Right renal cortex interstitium (tissue), 3 donors: ENCODE data around the gene PRR35. TPM values are rescaled to one million over a fixed set of nuclear protein-coding genes. Genes with fewer than 3 reads are reported as not detected.

Source experiments
- DNase-seq, 3 donors: peaks; one replicate each; pipeline ENCODE4 v3.0.0-alpha.2; 2013; ENCODE audit warnings: low read depth in 3 of 3, low spot score in 2 of 3
- polyA plus RNA-seq, 3 donors: library from polyadenylated mRNA; unstranded; fragments of 120-200 nt; gene quantifications; one replicate each; pipeline ENCODE4 v1.2.1, GENCODE V29; 2013; ENCODE audit not compliant: insufficient read length in 3 of 3

Gene PRR35
- polyA plus RNA-seq, result 1 to 10 TPM; 7.4 to 8.6 (median 7.5) TPM

- DNase-seq, result no peak
Measured at GRCh38 chr16:560204-560700, at the start of gene PRR35. PRR35 (plus strand) TSS chr16:560394; CDS start chr16:563295, 2,901 bp downstream.

- no peak for DNase-seq
Measured at GRCh38 chr16:512802-513201, 47.4 kb upstream of the PRR35 start.

GRCh38 chr16:513950-514349, 46.2 kb upstream of the PRR35 start:
- no peak for DNase-seq

DNA sequence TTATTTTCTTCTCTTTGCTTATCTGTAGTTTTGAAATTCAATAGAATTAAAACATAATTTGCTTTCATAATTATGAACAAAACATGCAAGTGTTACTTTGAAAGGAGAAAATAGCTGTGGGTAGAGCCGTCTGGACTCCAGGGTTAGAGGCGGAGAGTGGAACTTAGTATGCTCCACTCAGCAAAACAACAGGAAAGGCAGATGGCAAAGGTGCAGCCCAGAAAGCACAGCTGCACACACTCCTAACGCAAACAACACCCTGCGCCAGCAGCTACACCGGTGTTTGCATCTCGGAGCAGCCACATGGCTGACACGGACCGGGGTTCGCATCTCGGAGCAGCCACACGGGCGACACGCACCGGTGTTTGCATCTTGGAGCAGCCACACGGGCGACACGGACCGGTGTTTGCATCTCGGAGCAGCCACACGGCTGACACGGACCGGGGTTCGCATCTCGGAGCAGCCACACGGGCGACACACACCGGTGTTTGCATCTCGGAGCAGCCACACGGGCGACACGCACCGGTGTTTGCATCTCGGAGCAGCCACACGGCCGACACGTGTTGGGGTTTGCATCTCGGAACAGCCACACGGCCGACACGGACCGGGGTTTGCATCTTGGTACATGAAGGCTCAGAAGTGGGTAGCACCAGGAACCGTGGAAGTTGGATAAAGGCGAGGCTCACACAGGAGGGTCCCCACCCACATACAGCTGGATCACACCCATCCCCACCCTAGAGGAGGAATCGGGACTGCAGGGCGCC, 44.8 kb upstream of the PRR35 start:
- DNase-seq, result no peak

DNA sequence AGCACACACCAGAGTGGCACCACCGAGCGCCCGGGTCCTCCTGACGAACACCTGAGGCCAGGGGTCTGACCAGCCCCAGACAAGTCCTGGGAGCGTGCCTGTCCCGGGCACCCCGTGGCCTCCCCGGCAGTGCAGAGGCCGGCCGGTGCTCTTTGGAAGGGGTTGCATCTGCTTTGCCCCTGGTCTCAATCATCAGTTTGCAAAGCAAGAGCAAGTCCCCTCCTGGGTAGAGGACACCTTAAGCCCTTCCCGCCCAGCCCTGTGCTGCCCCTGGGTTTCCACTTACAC, 44.3 kb upstream of the PRR35 start:
- no peak for DNase-seq

DNA sequence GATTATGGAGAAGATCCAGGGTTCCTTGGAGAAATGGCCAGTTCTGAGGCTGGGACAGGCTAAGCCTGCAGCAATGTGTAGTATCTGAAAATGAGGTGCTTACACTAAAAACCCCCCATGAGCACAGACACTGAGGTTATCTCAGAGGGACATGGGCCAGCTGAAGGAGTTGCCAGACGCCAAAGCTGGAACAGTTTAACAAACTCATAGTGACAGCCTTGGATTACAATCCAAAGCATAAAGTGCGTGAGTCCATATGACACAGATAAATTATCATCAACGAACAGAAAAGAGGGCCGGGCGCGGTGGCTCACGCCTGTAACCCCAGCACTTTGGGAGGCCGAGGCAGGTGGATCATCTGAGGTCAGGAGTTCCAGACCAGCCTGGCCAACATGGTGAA, 43.9 kb upstream of the PRR35 start:
- DNase-seq, result no peak

DNA sequence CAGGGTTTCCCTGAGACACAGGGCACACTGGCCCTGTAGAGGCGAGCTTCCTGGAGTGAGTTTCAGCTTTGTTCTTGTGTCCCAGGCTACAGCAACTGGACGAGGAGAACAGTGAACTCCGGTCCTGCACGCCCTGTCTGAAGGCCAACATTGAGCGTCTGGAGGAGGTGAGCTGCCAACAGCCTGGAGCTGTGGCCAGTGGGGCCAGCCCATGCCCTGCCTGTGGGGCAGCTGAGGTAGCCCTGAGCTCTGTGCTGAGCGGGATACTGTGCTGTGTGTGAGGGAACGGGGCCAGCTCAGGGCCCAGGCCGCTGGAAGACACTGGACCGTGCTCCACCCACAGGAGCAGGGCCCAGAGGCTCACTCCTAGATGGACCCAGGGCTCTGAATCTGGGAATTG, 41.3 kb upstream of the PRR35 start:
- no peak for DNase-seq

DNA sequence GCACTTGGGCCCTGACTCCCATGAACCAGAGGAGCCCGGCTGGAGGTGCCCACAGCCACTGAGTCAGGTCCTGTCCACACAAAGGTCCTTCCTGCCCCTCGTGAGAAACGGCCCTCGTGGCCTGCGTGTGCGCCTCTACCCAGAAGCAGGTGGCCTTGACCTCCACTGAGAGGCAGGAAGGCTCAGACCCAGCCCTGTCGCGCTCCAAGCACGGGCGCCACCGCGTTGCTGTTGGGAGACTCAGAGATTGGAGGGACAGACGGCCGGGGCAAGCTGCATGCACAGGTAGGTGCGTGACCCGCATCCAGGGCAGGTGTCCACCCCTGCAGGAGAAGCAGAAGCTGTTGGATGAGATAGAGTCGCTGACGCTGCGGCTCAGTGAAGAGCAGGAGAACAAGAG, 40.8 kb upstream of the PRR35 start:
- DNase-seq, result no peak

- DNase-seq, result no peak
Measured at GRCh38 chr16:519841-520687, 40.1 kb upstream of the PRR35 start.

- no peak for DNase-seq
Measured at GRCh38 chr16:520847-521246, 39.3 kb upstream of the PRR35 start.

- no peak for DNase-seq
Measured at GRCh38 chr16:521381-522210, 38.6 kb upstream of the PRR35 start.

- no peak for DNase-seq
Measured at GRCh38 chr16:522320-523096, 37.7 kb upstream of the PRR35 start.

- DNase-seq, result no peak
Measured at GRCh38 chr16:523097-523741, 37.0 kb upstream of the PRR35 start.

GRCh38 chr16:524274-525040, 35.7 kb upstream of the PRR35 start:
- DNase-seq, result no peak

GRCh38 chr16:525123-525519, 35.1 kb upstream of the PRR35 start:
- no peak for DNase-seq

DNA sequence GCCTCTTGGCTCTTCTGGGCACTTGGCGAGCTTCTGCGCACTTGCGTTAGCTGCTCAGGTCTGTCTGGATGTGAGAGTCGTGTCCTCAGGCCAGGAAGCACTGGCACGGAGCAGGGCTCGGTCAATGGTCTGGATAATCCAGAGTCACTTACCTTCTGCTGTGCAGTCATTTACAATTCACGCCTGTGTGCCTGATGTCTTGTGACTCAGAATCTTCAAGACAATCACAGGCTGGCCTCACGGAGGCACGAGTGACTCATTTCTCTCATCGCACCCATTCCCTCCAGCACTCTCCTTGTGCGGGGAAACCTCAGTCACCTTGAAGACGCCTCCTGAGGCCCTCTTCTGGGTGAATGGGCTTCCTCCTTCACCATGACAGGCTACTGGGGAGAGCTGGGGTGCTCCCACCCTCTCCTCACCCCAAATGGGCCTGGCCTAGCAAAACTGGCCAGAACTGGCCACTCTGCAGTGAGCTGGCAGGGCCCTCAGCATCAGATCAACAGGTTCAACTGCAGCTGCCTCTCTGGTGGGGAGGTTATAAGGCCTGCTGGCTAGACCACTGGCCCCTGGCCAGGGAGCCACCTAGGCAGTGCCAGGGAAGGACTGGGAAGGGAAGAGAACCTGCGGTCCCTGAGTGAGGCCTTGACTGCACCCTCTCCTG, 34.5 kb upstream of the PRR35 start:
- no peak for DNase-seq

GRCh38 chr16:526181-527014, 33.8 kb upstream of the PRR35 start:
- no peak for DNase-seq
